SU-DHL-6 (cell line): ENCODE results near the gene ERFL.

Source experiments
- H2AFZ ChIP-seq: fragments of 200-600 bp; sonication (generic); 2 replicates; pipeline ENCODE4 v1.6.1; 2014; ENCODE audit warnings: low read depth, mild to moderate bottlenecking, moderate library complexity, mixed read lengths, antibody characterized with exemption, low read length; ENCODE audit not compliant: severe bottlenecking
- H3F3A ChIP-seq: fragments of 200-600 bp; shearing (Covaris generic); 2 replicates; pipeline ENCODE4 v1.6.0; 2016; ENCODE audit warnings: antibody characterized with exemption, mild to moderate bottlenecking; ENCODE audit not compliant: insufficient read depth
- H3K27ac ChIP-seq: fragments of 200-600 bp; sonication (generic); 2 replicates; pipeline ENCODE4 v1.5.1; 2016; ENCODE audit warnings: low read depth, mild to moderate bottlenecking, low read length, moderate library complexity, mixed read lengths
- H3K27me3 ChIP-seq: fragments of 200-600 bp; sonication (generic), shearing (Covaris generic); 2 replicates; pipeline ENCODE4 v1.6.0; 2014; ENCODE audit warnings: mild to moderate bottlenecking, low read length
- H3K36me3 ChIP-seq: fragments of 200-600 bp; sonication (generic); 2 replicates; pipeline ENCODE4 v1.6.1; 2014; ENCODE audit warnings: mild to moderate bottlenecking, low read length, mixed read lengths
- H3K4me2 ChIP-seq: fragments of 300-600, 200-600 bp; shearing (Covaris generic), sonication (generic); 2 replicates; pipeline ENCODE4 v1.6.0; 2014; ENCODE audit warnings: low read length, low read depth, mild to moderate bottlenecking; ENCODE audit not compliant: poor library complexity, severe bottlenecking
- H3K4me3 ChIP-seq: fragments of 200-600 bp; sonication (generic); 2 replicates; pipeline ENCODE4 v1.5.1; 2014; ENCODE audit warnings: antibody characterized with exemption, low read length, mild to moderate bottlenecking, mixed read lengths; ENCODE audit not compliant: insufficient read depth, poor library complexity, severe bottlenecking
- H3K79me2 ChIP-seq: fragments of 200-600 bp; sonication (generic); 2 replicates; pipeline ENCODE4 v1.6.1; 2014; ENCODE audit warnings: mild to moderate bottlenecking, low read length, moderate library complexity; ENCODE audit not compliant: insufficient read depth
- H3K9ac ChIP-seq: fragments of 200-600 bp; sonication (generic); 2 replicates; pipeline ENCODE4 v1.7.0; 2014; ENCODE audit warnings: mild to moderate bottlenecking, low read length
- H3K9me2 ChIP-seq: fragments of 200-600 bp; sonication (generic); replicated peaks from 2 replicates; pipeline ENCODE4 v1.6.1; 2014; ENCODE audit warnings: low read length; ENCODE audit not compliant: insufficient read depth
- H3K9me3 ChIP-seq: fragments of 200-600 bp; sonication (generic); 2 replicates; pipeline ENCODE4 v1.6.1; 2014; ENCODE audit warnings: low read length, mixed read lengths; ENCODE audit not compliant: insufficient read depth
- H4K20me1 ChIP-seq: fragments of 200-600 bp; sonication (generic); 2 replicates; pipeline ENCODE4 v1.6.1; 2014; ENCODE audit warnings: low read depth, mild to moderate bottlenecking, antibody characterized with exemption, low read length, moderate library complexity, mixed read lengths
- CTCF ChIP-seq: fragments of 200-600 bp; sonication (generic); IDR thresholded peaks from one replicate; pipeline ENCODE4 v1.5.1; 2017; ENCODE audit warnings: antibody characterized with exemption, mild to moderate bottlenecking, low read length, moderate library complexity; ENCODE audit not compliant: insufficient read depth, poor library complexity, severe bottlenecking
- EZH2phosphoT487 ChIP-seq: fragments of 200-600 bp; sonication (generic), shearing (Covaris generic); conservative IDR thresholded peaks from 2 replicates; pipeline ENCODE4 v1.6.1; 2018; ENCODE audit warnings: mild to moderate bottlenecking, antibody characterized with exemption, low read length, moderate library complexity, mixed read lengths

The ERFL gene

GRCh38 chr19:41861116-41861768 is 67.0 kb downstream of the ERFL start:
- peak overlapping the region; percentile 84 for H3K27ac ChIP-seq
- peaks cover 59% of the 10 kb centered on the region for H3K79me2 ChIP-seq
- H3K9me2 ChIP-seq, result no peaks in the 10 kb centered on the region
- peaks cover 30% of the 10 kb centered on the region; the same call in 1 of the 2 replicates for H4K20me1 ChIP-seq
- peak overlapping the region; percentile 97 for H3K9ac ChIP-seq
- H3F3A ChIP-seq, result peaks cover 49% of the 10 kb centered on the region
- H3K36me3 ChIP-seq, result peaks cover 37% of the 10 kb centered on the region
- TF ChIP-seq EZH2phosphoT487, result no peak
- no peak for TF ChIP-seq CTCF
- H3K4me3 ChIP-seq, result peak overlapping the region; percentile 82
- H3K9me3 ChIP-seq, result no peaks in the 10 kb centered on the region
- H3K4me2 ChIP-seq, result peak overlapping the region; percentile 66
- H3K27me3 ChIP-seq, result no peaks in the 10 kb centered on the region
- no peak overlapping the region for H2AFZ ChIP-seq

GRCh38 chr19:41860419-41861115 is 67.7 kb downstream of the ERFL start:
- Histone ChIP-seq H3K9me3 (no peaks in the 10 kb centered on the region), H3K4me2 (peak overlapping the region; percentile 66), H3K4me3 (peak overlapping the region; percentile 82), H3F3A (peaks cover 45% of the 10 kb centered on the region; the same call in 1 of the 2 replicates), H3K9ac (peak overlapping the region; percentile 97), H3K27me3 (no peaks in the 10 kb centered on the region), H3K79me2 (peaks cover 55% of the 10 kb centered on the region), H3K27ac (peak overlapping the region; percentile 84), H3K36me3 (peaks cover 37% of the 10 kb centered on the region), H3K9me2 (no peaks in the 10 kb centered on the region), H2AFZ (no peak overlapping the region), H4K20me1 (peaks cover 30% of the 10 kb centered on the region; the same call in 1 of the 2 replicates)
- TF ChIP-seq CTCF, result no peak

GRCh38 chr19:41859618-41860418 is 68.4 kb downstream of the ERFL start, which contains the start of gene RPS19:
TSS of gene RPS19 (plus strand) at chr19:41860255. CDS start at chr19:41860775, 520 bp downstream.
- Histone ChIP-seq H3K79me2 (peaks cover 47% of the 10 kb centered on the region), H3K4me3 (peak within 1 kb of the TSS; percentile 82), H4K20me1 (peaks cover 29% of the 10 kb centered on the region; the same call in 1 of the 2 replicates), H3K36me3 (peaks cover 36% of the 10 kb centered on the region), H2AFZ (peak within 1 kb of the TSS; percentile 73), H3K27ac (peak within 1 kb of the TSS; percentile 84), H3F3A (peaks cover 43% of the 10 kb centered on the region; the same call in 1 of the 2 replicates), H3K27me3 (no peaks in the 10 kb centered on the region), H3K9me3 (no peaks in the 10 kb centered on the region), H3K9ac (peak within 1 kb of the TSS; percentile 97), H3K4me2 (peak within 1 kb of the TSS; percentile 86), H3K9me2 (no peaks in the 10 kb centered on the region)
- TF ChIP-seq CTCF, result no peak
- TF ChIP-seq EZH2phosphoT487, result no peak
